Amniotic epithelial cell (primary cell): ENCODE results near the gene SERPINE1.
"Not testable (repeated sequence)": the region's sequence is repeated elsewhere in the genome, so short reads cannot be mapped to it uniquely, and the experiment has no call there.

Experiments used
- DNase-seq: peaks from one replicate; pipeline ENCODE4 v3.0.0-alpha.2; 2010; ENCODE audit warnings: low read depth

The SERPINE1 gene

DNA sequence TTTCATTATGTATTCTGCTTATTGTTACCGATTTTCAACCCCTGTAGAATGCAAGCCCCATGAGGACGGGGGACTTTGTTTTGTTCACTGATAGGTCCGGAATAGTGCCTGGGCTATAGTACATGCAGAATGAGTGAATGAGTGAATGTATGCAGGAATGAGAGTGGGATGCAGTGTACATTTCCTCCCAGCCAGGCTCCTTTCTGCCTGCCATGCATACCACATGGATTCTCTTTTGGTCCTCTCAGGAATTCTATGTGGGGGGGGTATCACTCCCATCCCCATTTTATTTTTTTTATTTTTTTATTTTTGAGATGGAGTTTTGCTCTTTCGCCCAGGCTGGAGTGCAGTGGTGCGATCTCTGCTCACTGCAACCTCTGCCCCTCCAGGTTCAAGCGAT, 24.9 kb upstream of the SERPINE1 start:
- DNase-seq: no peak

GRCh38 chr7:101103701-101104100, 23.2 kb upstream of the SERPINE1 start:
- DNase-seq: not testable (repeated sequence)

DNA sequence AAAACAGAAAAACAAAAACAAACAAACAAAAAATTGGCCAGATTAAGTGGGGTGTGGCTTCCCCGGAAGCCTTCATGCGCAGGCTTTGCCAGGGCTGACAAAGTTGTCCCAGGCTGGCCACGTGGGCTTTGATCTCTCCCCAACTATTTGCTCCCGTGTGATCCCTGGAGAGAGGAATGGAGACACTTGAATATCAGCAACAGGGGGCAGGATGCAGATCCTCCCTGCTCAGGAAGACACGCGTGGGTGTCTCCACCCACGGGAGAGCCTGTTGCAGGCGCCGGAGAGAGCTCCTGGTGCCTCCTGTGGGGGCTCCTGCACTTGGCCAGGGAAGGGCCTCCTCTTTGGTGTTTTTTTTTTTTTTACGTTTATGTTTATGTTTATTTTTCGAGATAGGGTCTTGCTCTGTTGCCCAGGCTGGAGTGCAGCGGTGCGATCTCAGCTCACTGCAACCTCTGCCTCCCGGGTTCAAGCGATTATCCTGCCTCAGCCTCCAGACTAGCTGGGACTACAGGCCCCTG, 22.7 kb upstream of the SERPINE1 start:
- no peak for DNase-seq

DNA sequence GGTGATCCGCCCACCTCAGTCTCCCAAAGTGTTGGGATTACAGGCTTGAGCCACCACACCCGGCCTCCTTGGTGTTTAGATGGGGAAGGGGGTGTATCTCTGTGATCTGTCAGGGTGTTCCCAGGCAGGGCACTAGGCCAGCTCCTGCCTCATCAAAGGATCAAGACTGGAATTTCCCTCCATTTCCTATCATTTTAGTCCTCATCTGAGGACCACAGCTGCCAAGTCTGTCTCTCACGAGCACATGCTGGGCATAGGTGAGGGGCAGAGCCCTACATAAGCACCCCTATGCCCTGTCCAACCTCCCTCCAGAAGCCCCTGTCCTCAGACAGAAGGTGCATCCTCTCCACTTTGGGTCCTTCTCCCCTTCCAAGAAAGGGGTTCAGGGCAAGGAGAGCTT, 22.1 kb upstream of the SERPINE1 start:
- DNase-seq: no peak

GRCh38 chr7:101105248-101105647, 21.7 kb upstream of the SERPINE1 start:
- not testable (repeated sequence) for DNase-seq

- no peak for DNase-seq
These were observed 20.5 kb upstream of the SERPINE1 start for GRCh38 chr7:101106386-101106785.

DNA sequence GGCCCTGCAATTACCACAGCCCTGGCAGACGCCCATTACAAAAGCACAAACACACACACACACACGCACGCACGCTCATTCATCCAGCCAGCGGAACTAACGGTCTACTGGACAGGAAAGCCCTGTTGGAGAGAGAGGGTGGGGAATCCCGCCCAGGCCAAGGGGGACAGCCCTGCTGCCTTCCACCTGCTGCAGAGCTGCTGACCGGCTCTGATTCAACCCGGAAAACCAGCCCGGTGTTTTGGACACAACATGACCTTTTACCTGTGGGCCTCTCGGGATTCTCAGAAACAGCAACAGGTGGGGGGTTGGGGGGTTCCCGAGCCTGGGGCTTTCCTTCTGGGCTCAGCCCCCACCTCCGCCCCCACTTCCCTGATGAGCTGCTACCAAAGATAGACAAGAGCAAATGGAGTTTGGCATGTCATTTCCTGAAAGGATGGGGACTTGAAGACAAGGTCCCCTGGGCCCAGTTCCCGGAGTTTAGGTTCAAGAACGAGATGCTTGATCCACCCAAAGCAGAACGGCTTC, 18.5 kb upstream of the SERPINE1 start:
- DNase-seq: peak; percentile 79

DNA sequence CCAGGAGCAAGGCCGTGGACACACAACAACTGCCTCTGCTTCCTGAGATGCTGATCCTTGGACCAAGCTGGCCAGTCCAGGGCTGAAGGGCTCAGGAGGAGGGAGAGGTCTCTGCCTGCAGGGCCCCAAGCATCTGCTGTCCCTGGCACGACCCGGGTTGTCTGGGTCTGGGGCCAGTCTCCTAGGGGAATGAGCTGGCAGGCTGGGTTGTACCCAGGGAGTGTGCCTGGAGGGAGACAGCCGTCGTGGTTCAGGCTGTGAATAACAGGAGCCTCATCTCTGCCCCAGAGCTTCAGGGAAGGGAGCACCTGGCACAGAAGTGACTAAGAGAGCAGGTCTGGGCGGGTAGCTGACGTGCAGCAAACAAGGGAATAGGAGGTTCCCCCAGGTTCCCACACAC, 17.9 kb upstream of the SERPINE1 start:
- DNase-seq: peak; percentile 65

GRCh38 chr7:101109368-101109767, 17.5 kb upstream of the SERPINE1 start:
- no peak for DNase-seq

DNA sequence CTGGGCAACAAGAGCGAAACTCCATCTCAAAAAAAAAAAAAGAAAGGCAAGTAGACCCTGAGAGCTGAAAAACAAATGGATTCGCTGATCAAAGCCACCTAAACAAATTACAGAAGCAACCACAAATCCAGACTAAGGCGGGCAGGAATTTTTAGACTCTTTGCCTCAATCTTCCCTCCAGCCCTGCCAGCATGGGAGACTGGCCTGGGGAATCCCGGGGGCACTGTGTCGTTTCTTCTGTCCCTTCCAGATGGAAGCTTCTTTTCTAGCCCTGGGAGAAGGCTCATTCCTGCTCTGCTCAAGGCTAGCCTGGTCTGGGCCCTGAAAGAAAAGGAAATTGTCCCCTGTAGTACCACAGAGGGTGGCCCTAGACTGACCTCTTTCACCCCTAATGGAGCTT, 15.6 kb upstream of the SERPINE1 start:
- no peak for DNase-seq

DNA sequence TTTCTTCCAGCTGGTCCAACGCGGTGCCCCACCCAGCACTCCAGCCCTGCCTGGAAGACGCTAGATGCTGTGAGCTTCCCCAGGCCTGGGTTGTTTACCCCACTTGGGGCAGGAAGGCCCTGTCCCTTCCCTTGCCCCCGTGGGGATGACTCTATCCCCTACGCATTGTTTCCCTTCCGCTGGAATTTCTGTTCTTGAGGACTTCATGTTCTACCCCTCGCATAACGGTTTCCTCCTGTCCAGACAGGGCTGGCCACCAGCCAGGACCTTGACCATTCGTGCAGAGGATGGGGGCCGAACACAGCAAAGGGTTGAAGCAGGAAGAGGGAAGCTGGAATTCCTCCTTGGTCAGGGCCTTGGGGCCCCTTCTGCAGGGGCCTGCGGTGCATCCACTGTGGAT, 14.7 kb upstream of the SERPINE1 start:
- DNase-seq: peak; percentile 99

DNA sequence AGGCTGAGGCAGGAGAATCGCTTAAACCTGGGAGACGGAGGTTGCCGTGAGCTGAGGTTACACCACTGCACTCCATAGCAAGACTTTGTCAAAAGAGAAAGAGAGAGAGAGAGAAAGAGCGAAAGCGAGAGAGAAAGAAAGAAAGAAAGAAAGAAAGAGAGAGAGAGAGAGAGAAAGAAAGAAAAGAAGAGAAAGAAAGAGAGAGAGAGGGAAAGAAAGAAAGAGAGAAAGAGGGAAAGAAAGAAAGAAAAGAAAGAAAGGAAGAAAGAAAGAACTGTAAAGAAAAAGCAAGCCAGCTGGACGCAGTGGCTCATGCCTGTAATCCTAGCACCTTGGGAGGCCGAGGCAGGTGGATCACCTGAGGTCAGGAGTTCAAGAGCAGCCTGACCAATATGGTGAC, 13.8 kb upstream of the SERPINE1 start:
- DNase-seq: not testable (repeated sequence)

GRCh38 chr7:101113836-101114235, 13.1 kb upstream of the SERPINE1 start:
- DNase-seq: no peak

- peak; percentile 54 for DNase-seq
These were observed 12.4 kb upstream of the SERPINE1 start for GRCh38 chr7:101114492-101114891.

DNA sequence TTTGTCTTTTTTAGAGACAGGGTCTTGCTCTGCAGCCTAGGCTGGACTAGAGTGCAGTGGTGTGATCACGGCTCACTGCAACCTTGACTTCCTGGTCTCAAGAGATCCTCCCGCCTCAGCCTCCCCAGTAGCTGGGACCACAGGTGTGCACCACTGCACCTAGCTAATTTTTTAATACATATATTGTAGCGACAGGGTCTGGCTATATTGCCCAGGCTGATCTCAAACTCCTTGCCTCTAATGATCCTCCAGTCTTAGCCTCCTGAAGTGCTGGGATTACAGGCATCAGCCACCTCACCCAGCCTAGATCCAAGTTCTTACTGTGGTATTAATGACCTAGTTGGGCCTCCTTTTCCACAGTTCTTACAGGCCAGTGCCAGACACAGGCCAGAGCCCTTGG, 11.7 kb upstream of the SERPINE1 start:
- no peak for DNase-seq

- DNase-seq: peak; percentile 69
These were observed 10.0 kb upstream of the SERPINE1 start for GRCh38 chr7:101116898-101117297.

DNA sequence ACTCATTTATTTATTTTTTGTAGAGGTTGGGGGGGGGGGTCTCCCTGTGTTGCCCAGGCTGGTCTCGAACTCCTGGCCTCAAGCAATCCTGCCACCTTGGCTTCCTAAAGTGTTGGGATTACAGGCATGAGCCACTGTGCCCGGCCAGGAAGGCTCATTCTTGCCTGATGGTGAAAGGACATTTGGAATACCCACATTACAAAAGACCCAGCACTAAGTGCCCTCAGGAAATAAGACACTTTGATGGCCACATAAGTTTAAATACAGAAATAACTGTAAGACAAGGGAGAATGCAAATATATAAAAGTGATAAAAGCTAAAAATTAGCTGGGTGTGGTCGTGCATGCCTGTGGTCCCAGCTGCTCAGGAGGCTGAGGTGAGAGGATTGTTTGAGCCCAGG, 8.0 kb upstream of the SERPINE1 start:
- no peak for DNase-seq

- peak; percentile 93 for DNase-seq
These were observed 7.0 kb upstream of the SERPINE1 start for GRCh38 chr7:101119876-101120275.

DNA sequence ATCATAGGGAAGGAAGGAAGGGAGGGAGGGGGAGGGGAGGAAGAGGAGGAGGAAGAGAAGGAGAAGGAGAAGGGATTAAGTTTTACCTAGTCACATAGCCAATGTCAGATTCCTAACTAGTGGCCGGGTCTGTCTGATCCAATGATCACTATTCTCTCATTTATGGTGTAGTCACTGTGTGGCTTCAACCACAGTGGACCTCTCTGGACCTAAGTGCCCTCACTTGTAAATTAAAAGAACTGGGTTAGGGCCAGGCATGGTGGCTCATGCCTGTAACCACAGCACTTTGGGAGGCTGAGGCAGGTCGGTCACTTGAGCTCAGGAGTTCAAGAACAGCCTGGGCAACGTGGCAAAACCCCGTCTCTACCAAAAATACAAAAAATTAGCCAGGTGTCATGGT, 6.6 kb upstream of the SERPINE1 start:
- DNase-seq: no peak

GRCh38 chr7:101121631-101121990, 5.3 kb upstream of the SERPINE1 start:
- DNase-seq: not testable (repeated sequence)

- peak; percentile 99 for DNase-seq
These were observed 4.6 kb upstream of the SERPINE1 start for GRCh38 chr7:101121991-101122932.

DNA sequence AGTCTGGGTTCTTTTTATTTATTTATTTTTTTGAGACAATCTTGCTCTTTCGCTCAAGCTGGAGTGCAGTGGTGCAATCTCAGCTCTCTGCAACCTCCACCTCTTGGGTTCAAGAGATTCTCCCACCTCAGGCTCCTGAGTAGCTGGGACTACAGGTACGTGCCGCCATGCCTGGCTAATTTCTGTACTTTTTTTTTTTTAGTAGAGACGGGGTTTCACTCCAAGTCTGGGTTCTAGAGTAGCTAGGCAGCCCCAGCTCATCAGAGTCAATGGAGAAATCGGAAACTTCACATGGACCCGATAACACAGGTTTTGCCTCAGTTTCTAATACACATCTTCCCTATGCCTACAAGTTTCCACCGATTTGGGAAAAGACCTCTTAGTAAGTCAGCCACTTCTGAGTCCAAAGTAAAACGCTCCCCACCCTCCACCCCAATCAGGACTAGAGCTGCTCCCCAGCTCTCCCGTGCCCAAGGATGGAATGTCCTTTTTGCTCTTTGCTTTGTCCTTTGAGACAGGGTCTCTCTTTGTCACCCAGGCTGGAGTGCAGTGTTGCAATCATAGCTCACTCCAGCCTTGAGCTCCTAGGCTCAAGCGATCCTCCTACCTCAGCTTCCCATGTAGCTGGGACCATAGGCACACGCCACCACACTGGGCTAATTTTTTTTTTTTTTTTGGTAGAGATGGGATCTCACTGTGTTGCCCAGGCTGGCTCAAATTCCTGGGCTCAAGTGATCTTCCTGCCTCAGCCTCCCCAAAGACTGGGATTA, 3.8 kb upstream of the SERPINE1 start:
- DNase-seq: no peak

DNA sequence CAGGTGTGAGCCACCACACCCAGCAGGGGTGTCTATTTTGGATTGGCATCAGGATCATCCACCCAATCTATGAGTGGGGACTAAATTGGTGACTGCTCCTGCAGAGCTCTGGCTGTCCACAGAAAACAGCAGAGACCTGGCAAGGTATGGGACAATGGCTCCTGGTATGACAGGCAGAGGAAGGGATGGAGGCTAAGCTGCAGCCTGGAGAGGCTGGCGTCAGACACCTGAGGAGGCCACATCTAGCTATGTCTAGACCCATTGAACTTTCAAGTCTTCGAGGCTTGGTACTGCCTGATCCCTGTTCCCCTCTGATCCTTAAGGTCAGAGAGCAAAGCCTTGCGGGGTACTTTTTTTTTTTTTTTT, 3.2 kb upstream of the SERPINE1 start:
- no peak for DNase-seq
